NCI-H1048 (cell line): ENCODE data around the gene DPEP3.

ENCODE experiments used
- DNase-seq: peaks from one replicate; lab custom pipeline; 2025; lab: John Stamatoyannopoulos, UW

Gene DPEP3

DNA sequence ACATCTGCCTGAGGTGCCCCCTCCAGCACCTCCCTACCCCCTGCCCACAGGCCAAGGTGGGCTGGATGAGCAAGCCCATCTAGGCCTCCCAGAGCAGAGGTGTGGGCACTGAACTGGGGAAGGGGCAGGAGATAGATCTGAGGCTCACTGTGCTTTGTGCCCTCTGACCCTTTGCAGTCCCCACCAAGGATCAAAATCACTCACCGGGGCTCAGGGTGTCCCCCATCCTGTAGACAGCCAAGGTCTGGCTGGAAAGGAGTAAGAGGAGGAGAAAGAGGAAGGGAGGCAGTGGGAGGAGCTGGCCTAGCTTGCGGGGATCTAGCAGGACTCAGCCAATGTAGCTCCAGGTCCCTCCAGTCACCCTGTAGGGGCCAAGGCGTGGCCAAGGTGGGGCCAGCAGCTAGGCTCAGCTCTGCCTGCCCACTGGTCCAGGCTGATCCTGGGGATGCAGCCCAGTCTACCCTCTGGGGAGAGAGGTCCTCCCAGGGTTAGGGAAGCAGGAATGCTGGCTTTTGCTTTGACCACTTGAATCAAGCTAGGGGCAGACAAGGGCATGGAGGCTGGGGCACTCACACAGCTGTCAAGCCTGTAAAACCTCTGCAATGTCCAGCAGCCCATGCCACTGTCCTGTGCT is 13.6 kb downstream of the DPEP3 start:
- no peak for DNase-seq

DNA sequence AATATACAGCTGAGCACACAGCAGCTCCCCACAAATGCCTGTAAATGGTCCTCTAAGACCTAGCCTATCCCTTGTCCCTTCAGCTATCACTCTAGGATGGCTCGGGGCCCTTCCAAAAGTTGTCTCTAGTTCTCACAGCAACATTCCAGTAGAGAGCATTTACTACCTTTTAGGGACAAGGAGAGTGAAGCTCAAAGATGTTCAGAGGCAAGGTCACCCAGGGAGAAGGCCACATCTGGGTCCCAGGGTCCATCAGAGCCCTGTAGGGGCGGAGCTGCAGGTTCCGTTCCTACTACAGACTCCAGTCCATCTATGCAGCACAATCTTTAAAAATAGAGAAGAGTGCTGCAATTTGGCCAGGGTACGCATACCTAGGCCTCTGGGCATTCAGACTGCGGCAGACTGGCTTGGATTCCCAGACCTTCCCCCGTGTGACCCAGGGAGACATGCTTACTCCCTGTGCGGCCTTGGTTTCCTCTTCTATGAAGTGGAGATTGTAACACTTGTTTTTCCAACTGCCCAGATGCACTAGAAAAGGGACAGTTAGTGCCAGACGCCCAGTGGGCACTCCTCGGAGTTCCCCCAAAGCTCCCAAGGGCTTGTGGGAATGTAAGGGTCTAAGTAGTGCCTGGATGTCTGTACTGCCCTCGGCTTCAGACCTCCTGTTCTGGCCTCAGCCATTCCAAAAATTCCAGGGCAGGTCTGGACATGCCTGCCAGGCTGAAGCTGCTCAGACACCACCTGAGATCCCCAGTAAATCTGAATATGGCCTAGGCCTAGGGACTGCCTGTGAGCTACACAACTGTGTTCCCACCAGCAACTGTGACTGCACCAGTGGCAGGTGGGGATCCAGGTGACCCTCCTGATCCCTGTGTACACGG is 14.4 kb downstream of the DPEP3 start:
- no peak for DNase-seq

DNA sequence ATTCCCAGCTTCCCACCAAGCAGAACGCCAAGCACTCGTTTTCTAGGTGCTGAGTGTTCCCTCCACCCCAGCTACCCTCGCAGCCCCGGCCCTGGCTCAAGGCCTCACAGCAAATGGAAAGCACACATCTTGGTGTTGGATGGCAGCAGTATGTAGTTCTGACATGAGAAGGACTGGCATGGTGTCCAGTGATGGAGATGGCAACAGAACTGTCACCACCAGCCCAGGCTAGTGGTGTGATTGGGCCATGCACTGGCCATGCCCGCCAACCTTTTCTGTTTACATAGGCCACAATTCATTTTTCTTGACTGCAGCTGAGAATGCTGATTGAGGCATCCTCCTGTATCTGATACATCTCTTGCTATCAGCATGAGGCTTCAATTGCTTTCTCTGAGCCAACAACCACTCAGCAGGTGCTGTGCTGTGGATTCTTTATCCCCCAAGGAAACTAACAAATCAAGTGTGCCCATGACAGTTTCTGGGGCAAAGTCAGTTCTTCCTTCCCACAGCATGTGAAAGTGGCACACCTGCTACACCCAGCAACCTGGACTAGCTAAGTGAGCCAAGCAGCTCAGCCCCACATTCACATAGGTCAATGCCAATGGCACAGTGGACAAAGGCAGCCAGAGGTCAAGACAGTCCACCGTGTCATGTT is 15.7 kb downstream of the DPEP3 start:
- DNase-seq = no peak

DNA sequence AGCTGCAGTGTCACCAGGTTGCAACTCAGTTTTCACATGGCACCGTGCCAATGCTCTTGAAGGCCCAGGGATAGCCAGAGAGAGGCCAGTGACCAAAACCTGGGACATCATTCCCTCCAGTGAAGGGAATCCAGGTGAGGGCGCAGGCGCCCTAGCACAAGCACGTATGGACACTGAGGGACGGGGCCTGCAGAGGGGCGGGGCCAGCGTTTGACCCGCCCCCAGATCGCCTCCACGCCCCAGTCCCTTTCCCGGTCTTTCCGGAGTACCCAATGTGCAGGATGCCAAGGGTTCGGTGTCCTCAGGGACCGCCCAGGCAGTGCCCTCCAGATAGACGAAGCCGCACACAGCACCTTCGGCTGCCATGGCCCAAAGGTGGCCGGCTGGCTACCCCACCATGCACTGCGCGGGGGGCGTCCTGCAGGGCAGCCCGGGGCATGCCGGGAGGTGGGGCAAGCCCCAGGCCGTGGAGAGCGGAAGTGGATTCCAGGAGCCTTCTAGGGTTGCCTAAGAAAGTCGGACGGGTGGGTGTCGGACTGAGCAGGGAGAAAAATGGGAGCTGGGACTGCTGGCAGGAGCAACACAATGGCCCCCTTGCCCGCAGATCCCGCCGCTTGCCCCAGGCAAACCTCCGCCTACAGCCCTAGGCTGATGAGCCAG is 16.5 kb downstream of the DPEP3 start:
- no peak for DNase-seq

DNA sequence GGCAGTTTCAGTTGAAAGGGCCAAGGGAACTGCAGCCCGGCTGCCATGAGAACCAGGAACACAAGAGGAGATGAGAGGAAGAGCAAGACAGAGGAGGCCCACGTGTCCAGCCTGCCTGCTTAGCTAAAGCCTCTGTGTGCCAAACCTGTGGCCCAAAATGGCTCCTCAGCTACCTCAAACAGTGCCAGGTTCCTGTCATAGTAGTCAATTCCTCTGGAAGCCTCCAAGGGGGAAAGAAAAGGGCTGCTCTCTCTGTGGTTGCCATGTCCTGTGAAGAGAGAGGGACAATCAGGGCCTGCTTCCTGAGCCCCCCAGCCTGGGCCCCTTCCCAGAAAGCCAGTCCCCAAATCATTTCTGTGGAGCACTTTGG is 17.0 kb downstream of the DPEP3 start:
- no peak for DNase-seq

DNA sequence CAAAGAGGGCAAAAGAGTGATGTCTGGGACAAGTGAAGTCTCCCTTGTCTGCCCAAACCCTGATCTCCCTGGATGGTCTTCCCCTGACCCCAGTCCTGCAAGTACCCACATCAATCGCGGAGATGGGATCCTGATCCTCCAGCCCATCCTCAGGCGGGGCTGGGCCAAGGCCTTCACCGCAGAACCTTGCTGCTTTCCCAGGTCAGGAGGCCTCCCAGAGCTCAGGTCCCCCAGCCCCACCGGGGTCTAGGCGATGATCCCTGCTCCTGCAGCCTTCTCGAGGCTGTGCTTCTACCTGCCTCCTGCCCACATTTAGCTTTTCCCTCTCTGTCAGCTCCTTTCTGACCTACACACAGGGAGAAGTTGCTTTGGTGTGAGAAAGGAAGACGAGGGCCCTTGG is 18.2 kb downstream of the DPEP3 start:
- DNase-seq = no peak

DNA sequence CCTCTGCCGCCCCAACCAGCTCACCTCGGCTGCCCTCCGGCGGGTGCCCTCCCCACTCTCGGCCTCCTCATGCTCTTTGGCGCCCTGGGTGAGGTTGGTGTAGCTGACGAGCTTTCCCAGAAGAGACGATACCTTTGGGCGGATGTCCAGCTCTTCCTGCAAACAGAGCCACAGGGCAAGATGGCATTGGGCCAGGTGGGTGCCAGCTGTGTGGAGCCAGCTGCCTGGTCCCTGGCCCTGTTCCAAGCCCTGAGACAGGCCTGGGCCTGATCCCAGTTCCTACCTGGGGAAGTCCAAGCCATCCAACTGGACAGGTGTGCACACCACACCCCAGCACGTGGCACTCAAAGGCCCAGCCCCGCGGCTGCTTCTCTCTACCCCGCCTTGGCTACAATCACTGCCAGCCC is 18.7 kb downstream of the DPEP3 start:
- no peak for DNase-seq

DNA sequence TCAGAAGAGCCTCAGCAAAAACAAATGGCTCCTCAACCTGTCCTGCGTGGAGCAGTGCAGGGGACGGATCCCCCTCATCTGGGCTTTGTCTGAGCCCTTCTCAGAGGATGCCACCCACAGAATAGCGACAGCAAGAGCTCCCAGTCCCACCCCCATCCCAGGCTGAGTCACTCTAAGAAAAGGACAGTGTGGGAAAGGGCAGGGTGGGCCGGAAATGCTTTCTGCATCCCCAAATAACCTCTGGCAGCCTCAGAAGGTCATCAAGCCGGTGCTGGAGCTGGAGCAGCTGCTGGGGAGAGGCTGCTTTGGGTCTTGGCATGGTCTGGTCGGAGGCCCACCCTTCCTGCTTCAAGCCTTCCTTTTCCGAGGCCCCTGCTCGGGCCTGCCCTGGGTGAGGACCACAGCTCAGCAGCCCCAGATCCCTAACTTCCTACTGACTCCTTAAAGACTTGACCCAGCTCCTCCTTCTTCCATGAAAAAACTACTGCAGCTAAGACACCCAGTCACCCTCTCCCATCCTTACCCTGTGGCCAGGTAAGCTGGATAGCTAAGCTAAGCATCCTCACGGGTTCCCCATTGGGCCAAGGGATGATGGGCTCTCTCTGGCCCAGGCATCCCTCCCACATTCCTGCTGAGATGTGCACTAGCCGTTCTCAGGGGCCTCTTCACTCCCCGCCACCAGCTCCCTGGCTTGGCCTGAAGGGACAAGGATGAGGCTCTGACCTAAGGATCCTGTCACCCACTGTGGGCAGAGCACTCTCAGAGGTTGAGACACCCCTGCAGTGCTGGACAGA is 20.6 kb downstream of the DPEP3 start:
- DNase-seq = no peak

DNA sequence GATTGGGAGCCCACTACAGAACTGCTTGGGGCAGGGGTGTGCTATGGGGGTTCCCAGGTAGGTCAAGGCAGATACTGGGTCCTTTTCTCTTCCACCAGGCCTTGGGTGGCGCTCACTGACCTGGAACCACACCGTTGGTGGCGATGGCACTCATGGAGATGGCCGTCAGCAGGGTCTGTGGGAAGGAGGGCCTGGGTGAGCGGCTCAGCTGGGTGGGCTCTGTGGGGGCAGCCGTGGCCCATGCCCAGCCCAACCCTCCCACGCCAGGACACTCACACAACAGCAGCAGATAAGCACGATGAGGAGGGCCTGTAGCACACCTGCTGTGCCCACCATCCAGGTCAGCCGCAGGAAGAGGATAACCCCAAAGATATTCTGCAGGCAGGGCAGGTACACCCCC is 22.7 kb downstream of the DPEP3 start:
- no peak for DNase-seq

DNA sequence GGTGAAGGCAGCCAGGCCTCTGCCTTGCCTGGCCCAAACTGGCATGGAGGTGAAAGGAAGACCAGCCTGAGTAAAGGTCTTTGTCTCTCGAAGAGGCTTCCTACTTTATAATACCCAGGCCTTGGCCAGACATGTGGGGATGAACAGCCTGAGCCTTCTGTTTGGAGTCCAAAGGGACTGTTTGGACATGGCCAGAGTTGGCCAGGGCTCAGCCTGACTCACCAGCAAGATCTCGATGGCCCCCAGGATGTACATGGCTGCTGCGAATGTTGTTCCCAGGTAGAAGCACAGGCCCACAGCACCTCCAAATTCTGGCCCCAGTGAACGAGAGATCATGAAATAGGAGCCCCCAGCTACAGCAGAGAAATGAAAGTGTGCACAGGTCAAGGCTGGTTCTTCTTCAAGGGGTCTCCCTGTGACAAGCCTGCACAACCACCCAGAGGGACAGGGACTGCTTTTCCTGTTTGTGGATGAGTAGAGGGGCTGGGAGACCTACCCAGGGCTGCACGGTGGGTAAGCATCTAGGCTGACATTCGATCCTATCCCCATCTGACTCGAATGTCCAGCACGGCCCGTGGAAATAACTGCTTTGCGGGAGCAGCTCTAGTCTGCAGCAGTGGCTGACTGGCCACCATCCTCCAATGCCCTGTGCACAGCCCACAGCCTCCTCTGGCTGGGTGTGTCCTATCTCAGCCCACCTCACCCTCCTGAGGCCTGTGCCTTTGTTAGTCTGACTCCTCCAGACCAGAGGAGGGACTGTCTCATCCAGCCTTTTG is 25.7 kb downstream of the DPEP3 start:
- DNase-seq = no peak

DNA sequence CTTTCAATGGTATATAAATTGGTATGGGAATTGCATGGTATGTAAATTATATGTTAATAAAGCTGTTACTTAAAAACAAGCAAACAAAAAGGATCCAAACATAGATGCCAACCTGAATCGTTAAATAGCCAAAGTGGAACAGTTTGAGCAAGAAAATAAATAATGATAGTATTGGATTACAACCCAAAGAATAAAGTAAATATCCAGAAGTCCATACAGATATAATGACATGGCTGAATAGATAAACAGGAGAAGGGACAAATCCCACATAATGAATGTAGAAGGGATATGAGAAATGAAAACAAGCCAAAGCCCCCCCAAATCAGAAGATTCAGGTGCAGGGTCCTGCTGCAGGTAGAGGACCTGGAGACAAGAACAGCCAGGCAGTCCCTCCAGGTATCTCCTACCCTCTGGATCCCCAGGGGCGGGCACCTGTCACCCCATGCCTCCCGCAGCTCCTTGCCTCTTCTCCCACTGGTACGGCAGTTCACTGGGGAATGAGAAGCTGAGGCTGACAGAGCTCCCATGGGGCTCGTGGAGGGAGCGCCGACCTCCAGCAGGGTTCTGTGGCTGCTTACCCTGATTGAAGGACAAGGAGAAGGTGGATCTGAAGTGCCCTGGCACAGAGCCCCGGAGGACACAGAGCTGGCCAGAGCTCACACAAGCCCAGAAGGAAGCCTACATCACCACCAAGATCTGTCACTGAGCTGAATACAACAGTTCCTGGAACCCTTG is 26.5 kb downstream of the DPEP3 start:
- no peak for DNase-seq

DNA sequence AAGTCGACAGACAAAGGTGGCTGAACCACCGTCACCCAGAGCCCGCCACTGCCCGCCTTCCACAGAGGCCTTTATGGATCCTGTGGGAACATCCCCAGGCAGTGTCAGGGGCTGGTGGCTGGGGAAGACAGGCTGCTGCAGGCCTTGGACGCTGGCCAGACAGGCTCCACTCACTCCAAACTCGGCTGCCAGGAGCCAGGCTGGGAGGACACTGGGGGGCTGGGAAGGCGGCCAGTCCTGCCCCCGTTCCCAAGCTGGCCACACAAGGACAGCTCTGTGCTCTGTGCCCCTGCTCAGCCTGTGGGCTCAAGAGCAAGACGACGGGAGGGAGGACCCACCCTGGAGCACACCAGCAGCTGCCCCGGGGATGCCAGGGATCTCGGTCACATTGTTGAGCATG is 28.8 kb downstream of the DPEP3 start:
- no peak for DNase-seq

DNA sequence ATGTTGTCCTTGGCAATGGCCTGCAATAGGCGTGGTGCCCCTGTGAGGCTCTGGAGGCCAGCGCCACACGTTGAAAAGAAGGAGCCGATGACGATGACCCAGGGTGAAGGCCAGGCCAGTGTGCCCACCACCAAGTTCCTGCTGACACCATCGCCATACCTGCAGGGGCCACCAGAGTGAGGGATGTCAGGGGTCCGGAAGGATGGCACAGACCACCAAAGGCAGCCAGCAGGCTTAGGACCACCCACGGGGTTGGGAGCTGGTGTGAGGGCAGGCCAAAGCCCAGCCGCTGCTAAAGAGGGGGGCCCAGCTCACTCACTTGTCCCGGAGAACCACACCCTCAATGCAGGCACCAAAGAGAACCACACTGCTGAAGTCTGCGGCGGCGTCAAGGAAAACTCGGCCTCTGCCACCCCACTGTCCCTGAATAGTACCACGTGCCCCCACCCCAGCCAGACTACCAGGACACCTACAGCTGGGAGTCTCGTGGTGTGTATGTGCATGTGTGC is 29.9 kb downstream of the DPEP3 start:
- no peak for DNase-seq

DNA sequence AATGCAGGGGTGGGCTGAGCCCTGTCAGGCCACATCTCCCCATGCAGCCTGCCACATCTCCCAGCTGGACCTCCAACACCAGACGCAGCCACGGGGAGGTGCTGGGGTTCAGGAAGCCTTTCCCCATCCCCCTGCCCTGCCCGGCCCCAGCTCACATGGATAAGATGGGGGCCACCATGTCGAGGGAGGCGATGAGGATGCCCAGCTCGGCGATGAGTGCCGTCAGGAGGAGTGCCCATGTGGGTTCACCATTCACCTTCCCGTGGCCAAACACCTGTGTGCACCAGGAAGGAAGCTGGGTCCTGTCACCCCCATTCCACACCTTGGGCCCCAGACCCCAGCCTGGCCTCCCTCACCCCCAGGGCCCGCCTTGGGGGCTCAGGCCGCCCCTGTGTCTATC is 30.7 kb downstream of the DPEP3 start:
- DNase-seq = no peak

DNA sequence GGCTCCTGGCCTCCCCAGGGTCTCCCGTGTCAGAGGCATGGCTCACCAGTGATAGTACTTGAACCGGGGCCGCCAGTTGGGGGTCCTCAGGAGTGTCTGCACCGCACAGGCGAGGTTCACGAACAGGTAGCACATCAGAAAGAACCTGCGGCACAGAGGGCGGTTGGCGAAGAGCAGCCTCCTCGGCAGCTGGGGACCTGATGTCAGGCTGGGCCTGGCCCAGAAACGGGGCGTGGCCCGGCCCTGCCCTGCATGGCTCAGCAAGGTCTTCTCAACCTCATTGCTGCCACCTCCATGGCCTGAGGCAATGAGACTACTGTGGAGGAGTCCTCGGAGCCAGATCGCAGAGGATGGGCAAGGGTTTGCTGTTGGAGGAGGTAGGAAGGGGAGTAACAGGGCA is 32.3 kb downstream of the DPEP3 start:
- DNase-seq = no peak

DNA sequence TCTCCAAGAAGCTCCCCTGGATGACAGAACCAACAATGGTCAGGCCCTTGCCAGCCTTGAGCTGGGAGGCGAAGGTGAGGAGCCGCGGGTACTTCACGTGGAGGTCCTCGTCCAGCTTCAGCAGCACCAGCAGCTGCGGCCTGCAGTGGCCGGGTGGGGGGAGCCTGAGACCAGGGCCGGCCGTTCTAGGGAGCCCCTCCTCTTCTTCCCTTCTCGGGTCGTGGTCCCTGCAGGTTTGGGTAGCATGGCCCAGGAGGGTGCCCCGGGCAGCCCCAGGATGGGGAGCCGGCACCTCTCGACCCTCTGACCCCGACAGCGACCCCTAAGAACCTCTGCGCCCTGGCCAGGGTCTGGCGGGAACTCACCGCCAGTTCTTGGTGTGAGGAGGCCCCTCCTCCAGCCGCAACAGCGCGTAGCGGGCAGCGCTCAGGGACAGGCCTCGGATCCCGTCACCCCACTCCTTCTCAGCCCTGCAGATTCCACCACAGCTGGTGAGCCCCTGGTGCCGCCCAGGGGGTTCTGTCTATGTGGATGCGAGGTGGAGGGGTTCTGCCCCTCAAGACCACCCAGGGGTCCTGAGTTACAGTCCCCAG is 33.2 kb downstream of the DPEP3 start:
- DNase-seq = no peak

DNA sequence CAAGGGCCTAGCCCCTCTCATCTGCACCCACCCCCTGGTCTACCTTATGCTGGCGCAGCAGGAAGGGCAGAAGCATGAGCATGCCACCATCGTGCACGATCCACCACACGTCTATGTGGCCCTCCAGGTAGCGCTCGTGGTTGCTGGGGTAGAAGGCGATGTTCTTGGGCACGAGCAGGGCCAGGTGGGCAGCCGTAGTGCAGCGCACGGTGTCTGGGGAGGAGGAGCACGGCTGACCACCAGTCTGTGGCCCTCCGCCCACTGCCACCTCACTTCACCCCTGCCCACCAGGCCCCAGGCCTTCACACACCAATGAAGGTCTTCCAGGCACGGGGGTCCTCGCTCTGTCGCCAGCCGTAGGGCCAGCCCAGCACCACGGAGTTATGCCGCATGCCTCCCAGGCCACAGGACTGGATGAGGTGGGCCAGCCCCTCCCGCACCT is 34.1 kb downstream of the DPEP3 start:
- DNase-seq = no peak

DNA sequence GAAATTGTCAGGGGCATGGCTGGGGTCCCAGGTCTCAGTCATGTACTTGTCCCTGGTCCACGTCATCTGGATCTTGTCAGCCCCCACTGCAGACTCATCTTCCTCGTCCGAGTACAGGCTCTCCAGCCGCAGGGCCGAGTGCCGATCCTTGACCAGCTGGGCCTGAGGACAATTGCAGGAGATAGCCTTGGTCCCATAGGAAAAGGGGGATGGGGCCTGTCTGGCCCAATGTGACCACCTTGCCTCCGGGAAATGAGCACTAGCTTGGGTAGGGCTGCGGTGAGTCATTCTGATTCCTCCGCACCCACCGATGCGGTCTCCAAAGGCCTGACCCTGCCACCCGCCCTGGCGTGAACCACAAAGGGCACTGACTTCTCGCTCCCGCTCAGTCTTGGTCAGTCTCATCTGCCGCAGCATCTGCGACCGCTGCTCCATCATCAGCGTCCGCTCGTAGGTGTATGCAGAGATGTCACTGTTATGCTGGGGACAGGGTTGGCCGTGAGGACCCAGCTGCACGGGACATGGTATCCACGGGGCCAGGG is 34.8 kb downstream of the DPEP3 start:
- no peak for DNase-seq

DNA sequence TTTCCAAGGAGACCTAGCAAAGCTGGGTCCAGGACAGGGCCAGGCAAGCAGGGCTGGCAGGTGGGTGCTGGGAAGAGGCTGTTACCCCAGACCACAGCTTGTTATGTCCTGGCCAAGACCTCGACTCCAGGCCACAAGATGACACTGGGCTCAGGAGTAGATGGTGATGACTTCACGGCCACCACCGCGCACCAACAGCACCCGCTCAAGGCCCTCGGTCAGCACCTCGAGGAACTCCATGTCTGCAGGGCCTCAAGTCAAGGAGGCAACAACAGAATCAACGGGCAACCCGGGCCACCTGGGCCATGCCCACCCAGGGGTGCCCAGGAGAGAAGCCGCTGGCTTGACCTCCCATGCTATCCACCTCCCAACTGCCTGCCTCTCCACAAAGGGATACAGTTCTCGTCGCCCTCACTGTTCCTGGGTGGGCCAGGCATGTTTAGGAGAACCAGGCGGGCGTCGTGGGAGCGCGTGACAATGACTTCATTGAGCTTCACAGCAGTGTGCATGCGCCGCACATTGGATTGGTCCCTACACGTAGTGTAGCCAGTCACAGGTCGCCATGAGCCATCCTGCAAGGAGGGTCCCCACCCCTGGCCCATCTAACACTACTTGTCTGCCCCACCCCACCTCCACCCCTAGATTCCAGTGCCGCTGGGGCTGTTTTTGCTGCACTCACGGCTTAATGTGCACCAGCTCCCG is 35.5 kb downstream of the DPEP3 start:
- no peak for DNase-seq
